Cerebellar nuclear complex (tissue), 1 donor: ENCODE results near the gene GTPBP8.
"Not testable (repeated sequence)": the region's sequence is repeated elsewhere in the genome, so short reads cannot be mapped to it uniquely, and the experiment has no call there.

Experiments used
- DNase-seq, 2 experiments: peaks; one replicate each; lab custom pipeline; 2025; lab: John Stamatoyannopoulos, UW

The GTPBP8 gene

DNA sequence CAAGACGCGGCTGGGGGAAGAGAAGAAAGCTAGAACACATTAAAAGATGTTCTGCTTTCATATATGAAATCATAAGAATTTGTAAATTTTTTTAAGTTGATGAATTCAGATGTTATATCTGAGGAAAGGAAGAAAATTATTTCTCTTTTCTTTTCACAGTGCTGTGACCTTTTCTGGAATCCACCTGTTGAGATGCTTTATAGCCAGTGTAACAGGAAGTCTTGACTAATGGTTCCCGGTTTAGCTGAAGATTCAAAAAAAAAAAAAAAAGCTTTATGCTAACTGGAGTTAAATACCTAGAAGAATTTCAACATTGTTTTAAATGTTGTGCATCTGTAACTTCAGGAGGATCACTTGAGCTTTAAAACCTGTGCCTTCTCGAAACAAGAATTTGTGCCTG is 9.9 kb downstream of the GTPBP8 start:
- DNase-seq = no peak

DNA sequence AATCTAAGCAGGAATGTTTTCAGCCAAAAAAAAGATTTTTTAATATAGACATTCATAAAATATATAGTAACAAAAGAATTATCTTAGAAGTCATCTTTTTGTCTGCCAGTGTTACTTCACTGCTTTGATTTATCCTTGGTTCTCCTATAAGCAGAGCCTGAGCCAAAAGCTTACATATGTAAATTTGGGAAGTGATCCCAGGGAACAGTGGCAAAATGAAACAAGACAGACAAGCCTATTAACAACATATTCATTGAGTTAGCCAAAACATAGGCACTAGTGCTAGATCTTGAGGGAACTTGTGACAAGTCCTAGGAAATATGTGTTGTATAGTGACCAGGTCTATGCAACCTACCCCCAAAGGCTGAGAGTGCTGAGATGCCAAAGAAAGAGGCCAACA is 11.3 kb downstream of the GTPBP8 start:
- DNase-seq = no peak

DNA sequence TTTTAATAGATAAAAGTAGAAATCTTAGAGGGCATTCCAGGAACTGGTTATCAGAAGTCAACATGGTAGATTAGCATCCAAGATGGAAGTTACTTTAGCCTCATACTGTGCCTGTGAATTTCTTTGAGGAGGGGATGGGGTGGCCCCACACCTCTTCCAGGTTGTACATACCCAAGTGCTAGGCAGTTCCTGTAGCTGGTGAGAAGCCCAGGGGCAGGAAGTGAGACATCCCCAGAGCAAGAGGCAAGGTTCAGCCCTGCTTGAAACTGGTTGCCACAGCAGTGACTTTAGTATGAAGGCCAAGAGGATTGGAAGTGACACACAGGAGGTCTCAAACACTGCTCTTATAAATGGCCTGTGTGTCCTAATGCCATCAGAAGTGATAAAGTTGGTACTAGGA is 11.9 kb downstream of the GTPBP8 start:
- no peak for DNase-seq

DNA sequence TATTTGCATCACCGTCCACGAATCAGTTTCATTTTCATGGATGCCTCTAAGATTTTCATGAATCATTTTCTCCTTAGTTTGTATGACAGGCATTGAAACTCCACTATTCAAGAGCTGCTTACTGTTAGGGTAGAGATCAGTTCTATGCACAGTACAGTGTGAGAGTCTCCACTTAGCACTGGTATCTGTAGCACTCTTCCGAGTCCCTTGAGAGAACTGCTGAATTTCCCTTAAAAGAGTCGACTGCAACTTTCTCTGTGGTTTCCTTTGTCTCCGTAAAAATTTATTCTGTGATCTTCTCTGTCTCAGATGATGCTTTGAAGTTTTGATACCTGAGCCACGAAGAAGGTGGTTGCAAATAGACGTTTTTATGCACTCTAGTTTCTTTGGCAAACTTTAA is 14.8 kb downstream of the GTPBP8 start:
- no peak for DNase-seq

DNA sequence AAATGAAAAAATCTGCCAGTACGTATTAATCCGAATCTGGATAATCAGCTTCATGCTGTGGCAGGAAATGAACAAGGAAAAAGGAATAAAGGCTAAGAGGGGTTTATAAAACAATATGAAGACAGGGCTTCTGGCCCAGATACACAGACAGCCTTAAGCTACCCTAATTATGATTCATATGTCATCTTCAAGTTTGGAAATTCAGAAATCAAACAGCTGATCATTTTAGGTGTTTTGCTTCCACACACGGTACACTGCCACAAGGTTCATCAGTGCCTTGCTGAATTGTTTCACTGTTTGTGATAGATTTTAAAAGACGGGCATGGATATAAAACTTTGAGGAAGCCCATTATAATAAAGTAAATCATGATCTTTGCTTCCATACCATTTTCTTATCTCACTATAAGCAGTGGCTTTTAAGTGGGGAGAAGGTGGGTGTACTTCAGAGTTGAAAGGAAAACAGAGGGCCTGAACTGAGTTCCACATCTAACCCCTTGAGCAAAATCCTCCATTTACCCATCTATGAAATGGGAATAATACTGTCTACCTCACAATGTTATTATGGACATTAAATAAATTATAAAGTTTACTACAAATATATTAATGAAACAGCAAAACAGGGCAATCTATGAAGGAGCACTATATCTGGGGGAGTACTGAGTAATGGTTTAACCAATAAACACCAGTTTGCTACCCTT is 15.7 kb downstream of the GTPBP8 start:
- DNase-seq = no peak

DNA sequence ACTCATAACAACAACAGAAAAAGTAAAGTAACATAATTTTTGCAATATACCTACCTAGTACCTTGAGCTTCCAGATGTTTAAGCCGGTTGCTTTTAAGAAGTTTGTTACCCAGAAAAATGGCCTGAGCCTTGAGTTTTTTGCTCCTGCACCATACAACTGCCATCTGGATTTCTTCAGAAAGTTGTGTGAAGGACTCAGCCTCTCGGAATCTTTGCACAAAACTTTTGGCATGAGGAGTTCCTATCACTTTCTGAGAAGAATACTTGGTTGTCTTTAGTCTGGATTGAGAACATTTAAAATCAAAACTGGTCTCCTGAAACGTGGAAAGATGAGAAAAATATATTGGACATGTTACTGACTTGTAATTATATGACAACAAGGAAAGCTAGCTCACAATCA is 17.3 kb downstream of the GTPBP8 start:
- no peak for DNase-seq

DNA sequence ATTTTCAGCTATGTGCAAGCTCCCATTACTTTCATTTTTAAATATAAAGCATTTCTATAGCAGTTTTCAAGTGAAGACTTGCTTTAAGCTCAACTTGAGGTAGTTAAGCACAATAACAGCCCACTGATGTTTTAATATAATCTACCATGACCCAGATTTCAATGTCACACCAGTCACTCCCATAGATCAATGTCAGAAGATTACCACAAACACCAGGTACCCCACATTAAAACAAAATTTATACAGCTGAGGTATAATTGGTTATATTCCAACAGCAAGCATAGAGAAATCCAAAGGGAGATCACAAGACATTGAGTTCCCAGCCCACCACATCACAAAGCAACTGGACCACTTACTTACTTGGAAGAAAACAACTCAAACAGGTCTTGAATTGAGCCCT is 22.8 kb downstream of the GTPBP8 start:
- no peak for DNase-seq

DNA sequence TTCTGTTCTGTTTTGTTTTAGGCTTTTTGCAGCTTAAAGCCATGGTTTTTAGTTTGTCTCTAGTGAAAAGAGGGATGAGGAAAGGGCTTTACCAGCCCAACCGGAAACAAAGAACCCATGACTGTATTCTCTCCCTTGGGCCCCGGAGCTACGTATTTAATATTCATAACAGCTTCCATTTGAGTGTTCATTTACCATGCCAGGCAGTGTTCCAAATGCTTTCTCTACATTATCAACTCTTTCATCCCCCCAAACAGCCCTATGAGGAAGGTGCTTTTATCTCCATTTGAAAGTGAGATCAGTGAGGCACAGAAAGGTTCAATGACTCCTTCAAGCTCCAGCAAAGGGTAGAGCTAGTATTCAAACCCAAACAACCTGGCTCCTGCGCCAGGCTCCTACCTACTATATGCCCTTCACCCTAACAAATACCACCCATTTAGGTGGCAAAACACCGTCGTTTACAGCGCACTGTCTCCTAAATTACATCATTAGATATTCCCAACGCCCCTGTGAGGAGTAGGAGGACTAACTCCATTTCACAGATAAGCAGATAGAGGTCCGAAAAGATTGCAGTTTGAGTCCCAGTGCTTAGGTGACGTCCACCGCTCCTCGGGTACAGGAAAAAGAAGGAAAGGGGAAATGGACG is 27.9 kb downstream of the GTPBP8 start:
- DNase-seq = no peak

DNA sequence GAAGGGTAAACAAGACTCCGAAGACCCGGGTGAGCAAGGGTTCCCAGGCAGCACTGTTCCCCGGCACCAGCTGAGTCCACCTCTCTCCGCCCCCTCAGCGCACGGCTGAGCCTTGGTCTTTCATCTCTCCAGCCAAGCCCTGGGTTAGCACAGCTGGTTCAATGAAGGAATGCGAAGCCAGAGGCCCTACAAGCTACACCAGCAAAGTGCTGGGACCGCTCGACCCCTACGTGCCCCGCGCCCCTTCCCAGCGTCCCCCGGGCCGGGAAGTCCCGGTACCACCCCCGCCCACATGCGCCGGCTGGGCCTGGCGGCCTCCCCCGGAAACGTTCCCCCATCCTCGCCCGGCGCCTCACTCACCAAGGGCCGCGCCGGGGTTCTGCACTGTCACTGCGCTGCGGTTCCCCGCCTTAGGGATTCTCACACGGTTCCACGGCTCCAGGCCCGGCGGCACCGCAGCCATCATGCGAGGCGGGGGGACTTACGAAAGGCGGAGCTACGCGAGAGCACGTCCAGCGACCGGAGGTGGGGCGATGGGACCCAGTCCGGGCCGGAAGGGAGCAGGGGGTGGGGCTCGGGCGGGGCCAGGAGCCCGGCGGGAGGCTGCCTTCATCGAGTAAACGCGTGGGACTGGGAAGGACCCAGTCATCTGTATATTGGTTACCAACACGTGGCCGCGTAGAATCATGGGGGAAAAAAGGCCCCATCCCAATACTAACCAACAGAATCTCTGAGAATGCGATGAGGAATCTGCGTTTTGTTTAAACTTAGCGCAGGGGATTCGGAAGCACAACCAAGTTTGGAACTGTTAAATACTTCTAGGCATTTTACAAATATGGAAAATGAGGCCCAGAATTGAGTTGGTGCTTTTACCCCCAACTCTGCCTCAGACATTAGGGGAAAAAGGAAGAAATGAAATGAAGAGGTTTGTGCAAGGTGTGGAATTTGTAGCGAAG is 28.7 kb downstream of the GTPBP8 start:
- peak; percentile 26 to 58 for DNase-seq

DNA sequence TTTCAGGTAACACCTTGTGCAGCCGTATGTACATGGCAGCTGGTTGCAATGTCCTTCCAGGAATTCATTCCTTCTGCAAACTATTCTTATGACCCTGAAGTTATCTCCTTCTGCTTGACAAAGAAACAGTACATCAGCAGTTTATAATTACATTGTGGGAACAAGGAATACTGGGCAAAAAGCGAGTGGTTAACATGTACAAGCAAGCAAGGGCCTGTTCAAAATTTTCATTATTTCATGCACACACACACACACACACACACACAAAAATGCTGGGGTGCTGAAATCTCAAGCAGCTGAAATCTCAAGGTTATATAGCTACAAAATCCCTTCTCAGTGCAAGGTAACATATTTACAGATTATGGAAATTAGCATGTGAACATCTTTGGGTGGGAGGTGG is 30.7 kb downstream of the GTPBP8 start:
- DNase-seq = no peak

DNA sequence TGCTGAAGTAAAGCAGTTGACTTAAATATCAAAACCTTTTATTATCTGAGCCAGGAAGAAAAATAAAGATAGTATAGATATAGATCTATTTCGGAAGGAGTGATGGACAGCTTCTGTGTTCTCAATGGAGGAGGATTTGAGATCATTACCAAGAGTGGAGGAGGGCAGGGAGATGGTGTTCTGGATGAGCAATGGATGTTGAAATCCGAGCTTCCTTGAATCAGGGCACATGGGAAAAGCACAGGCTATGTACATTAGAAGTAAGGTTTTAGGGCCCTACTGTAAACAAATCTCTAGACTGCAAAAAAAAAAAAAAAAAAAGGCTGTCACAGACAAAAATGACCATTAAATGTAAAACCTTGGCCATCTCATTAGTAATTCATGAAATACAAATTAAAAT is 43.2 kb downstream of the GTPBP8 start:
- DNase-seq = no peak

DNA sequence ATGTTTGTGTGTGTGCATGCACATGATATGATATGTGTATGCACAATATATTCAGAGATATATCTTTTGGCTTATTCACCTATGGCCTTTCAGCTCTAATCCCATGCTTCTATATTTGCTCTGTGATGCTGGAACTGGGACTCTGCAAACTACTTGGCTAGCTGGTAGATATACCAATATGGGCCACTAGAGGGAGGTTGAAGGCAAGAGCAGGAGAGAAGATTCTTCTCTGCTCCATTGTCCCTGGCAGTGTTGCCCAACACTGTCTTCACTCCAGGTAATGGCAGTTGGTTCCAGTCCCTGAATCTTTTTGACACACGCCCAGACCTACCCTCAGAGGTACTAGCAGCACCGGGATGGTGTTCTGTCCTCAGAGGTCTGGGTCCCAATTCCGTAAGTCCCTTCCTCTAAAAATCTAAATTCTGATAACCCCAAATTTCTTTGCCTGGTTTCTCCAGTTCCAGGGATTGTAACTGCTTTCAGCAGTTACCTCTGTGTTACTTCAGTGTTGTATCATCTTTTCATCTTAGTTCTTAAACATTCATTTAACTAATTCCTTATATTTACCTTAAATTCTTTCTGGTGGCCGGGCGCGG is 44.7 kb downstream of the GTPBP8 start:
- DNase-seq = no peak

DNA sequence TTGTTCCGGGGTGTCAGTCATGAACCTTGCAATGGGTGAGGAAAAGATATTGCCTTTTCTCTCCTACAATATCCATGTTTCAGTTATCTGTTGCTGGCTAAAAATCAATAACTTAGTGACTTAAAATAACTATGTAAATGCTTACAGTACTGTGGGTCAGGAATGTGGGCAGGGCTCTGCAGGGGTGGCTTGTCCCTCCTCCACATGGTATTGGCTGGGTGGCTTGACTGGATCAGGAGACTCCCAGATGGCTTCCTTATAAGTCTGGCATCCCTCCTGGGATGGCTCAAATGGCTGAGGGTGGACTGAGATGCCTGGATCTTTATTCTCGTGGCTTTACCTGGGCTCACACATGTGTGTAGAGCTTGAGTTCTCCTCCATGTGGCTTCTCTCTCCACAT is 47.5 kb downstream of the GTPBP8 start:
- no peak for DNase-seq

DNA sequence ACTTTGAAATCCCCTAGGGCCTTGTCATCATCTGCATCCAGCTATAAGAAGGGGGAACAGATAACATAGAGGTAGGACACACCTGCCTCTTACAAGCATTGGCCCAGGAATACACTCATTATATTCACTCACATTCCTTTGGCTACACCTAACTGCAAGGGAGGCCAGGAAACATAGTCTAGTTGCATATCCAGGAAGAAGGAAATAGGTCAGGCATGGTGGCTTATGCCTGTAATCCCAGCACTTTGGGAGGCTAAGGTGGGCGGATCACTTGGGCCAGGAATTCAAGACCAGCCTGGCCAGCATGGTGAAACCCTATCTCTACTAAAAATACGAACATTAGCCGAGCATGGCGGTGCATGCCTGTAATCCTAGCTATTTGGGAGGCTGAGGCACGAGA is 48.8 kb downstream of the GTPBP8 start:
- no peak for DNase-seq

DNA sequence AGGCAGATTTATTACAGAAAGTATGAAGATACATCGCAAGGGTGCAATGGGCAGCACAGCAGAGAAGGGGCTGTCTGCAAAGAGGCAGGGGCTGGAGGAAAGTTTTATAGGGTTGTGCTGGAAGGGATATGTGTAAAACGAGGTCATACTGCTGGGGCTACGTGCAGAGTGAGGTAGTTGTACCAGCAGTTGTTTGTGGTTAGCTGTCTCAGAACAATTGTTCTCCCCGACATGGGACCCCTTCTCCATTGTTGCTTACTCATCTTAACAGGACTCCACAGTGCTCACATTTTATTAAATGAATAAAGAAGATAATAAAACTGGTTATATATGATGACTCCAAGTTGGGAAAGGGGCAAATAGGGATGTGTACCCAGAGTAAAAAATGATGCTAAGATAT is 49.4 kb downstream of the GTPBP8 start:
- no peak for DNase-seq

DNA sequence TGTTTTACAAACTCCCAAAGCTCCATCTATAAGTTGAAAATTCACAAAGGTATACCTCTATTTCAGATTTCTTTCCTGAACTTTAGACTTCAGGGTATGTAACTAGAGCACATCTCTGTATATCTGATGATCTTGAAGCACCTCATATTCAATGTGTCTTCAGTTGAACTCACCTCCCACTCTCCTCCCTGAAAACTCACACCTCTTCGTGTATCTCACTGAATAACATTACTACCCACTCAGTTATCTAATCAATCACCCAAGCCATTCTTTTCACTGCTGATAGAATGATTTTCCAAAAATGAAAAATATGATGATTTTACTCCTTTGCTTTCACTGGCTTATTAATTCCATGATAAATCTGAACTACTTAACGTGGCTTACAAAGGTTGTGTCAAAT is 52.9 kb downstream of the GTPBP8 start:
- no peak for DNase-seq

DNA sequence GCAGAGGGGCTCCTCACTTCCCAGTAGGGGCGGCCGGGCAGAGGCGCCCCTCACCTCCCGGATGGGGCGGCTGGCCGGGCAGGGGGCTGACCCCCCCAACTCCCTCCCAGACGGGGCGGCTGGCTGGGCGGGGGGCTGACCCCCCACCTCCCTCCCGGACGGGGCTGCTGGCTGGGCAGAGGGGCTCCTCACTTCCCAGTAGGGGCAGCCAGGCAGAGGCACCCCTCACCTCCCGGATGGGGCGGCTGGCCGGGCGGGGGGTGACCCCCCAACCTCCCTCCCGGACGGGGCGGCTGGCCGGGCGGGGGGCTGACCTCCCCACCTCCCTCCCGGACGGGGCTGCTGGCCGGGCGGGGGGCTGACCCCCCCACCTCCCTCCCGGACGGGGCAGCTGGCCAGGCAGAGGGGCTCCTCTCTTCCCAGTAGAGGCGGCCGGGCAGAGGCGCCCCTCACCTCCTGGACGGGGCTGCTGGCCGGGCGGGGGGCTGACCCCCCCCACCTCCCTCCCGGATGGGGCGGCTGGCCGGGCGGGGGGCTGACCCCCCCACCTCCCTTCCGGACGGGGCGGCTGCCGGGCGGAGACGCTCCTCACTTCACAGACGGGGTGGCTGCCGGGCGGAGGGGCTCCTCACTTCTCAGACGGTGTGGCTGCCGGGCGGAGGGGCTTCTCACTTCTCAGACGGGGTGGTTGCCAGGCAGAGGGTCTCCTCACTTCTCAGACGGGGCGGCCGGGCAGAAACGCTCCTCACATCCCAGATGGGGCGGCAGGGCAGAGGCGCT is 55.6 kb downstream of the GTPBP8 start:
- DNase-seq = not testable (repeated sequence)

DNA sequence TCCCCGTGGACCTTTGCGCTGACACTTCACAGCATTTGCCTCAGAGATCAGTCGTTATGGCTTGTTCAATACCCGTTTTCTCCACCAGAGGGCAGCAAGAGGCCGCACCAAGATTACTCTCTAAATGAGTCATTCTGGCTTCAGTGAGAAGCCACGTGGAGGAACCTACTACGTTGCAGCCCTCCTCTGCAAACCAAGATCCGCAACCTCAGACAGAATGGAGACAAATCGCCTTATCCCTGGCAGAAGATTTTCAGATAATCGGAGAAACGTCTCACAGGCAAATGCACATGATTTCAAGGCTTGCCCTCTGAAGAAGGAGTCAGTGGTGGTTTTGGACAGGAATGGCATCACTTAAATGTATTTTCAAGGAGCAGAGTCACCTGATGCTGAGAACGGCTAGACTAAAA is 60.5 kb downstream of the GTPBP8 start:
- peak; percentile 44 to 79 for DNase-seq
